CD4-positive, alpha-beta T cell treated with Interleukin-4 for 4 hours (primary cell): Measurements from ENCODE around the gene KCNJ4.
"Not testable (repeated sequence)": the region's sequence is repeated elsewhere in the genome, so short reads cannot be mapped to it uniquely, and the experiment has no call there.

ENCODE experiments used
- DNase-seq: peaks from one replicate; pipeline ENCODE4 v3.0.0-alpha.2; 2020

Gene KCNJ4

DNA sequence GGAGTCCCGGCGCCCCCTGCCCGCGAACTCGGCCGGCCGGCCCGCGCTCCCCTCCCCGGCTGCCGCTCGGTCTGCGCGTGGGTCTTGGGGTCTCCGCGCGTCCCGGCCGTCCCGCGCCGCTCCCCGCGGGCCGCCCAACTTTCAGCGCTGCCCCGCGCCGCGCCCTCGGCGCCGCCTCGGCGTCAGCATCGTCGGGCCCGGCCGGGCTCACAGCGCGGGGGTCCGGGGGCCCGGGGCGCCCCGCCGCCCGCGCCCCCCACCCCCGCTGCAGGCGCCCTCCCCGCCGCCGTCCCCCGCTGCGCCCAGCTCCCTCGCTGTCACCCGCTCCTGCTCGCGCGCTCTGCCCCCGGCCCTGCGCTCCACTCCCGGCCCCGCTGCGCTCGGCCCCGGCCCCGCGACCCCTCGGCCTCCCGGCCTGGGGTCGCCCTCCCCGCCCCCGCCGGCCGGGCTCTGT lies at the start of gene KCNJ4:
Gene KCNJ4 (minus strand): TSS at position 124 of the 454 bp plus-strand sequence. CDS start 27,067 bp downstream, outside the sequence.
- DNase-seq = no peak

DNA sequence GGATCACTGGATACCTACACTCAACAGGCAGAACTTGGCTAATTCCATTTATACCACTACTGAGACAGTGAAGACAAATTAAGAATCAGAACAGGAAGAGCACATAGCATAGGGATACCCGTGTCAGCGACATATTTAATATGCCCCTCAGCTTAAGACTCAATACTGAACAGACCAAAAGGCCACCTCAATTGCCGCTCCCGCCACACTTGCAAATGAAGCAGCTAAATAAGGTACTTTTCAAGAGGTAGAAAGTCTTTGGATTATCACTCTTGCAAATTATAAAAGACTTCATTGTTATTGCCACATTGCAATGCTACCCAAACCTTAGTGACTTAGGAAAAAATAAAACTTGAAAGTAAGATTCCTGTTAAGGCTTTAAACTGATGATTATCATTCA lies 48.0 kb upstream of the KCNJ4 start:
- no peak for DNase-seq

DNA sequence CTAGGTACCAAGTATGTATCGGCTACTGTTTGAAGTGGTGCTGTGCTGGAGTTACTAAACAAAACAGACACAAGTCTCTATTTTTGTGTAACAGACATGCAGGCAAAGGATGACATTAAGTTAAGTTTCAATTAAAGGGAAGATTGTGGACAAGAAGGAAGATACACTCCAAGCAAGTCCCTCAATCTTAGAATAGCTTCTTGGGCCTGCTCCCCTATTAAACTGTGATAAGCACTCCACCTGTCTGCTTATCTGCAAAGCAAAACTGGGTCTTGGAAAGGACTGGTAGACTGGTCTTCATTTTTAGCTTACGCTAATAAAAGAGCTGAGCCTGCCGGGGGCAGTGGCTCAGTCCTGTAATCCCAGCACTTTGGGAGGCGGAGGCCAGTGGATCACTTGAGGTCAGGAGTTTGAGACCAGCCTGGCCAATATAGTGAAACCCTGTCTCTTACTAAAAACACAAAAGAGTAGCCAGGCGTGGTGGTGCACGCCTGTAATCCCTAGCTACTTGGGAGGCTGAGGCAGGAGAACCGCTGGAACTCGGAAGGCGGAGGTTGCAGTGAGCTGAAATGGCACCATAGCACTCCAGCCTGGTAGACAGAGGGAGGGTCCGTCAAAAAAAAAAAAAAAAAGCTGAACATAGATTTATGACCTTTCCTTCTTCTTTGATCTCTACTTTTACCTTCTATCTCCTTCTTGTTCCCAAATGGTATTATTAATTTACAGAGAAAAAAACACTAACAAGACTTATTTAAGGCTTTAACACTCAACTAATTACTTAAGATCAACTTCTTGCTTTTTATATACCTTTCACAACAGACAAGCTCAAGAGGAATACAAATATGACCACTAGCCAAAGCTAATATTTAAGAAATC lies 47.0 kb upstream of the KCNJ4 start:
- DNase-seq = no peak

DNA sequence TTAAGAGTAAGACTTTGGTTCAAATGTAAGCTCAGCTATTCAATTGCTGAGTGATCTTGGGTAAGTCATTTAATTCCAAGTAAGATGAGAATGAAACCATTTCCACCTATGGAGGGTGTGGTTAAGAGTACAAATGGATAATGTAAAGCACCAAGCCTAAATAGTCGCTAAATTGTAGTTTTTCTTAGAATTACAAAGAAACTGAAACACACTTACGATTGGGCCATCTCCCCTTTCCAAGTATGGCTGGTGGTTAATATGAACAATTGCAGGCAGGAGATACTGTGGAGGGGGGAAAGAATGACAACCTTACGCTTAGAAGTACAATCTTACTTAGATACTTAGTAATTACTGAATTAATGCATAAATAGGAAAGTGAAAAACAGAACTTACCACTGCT lies 42.9 kb upstream of the KCNJ4 start:
- DNase-seq = no peak

DNA sequence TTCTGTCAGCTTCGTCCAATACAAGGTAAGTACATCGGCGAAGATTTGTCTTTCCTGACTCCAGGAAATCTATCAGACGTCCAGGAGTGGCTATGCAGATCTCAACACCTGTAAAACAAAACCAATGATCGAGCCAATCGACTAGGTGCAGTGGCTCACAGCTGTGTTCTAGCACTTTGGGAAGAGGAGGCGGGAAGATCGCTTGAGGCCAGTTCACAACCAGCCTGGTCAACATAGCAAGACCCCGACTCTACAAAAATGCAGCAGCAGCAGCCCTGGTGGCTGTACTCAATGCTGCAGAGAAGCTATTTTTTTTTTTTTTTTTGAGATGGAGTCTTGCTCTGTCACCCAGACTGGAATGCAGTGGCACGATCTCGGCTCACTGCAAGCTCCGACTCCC lies 39.9 kb upstream of the KCNJ4 start:
- DNase-seq = no peak

DNA sequence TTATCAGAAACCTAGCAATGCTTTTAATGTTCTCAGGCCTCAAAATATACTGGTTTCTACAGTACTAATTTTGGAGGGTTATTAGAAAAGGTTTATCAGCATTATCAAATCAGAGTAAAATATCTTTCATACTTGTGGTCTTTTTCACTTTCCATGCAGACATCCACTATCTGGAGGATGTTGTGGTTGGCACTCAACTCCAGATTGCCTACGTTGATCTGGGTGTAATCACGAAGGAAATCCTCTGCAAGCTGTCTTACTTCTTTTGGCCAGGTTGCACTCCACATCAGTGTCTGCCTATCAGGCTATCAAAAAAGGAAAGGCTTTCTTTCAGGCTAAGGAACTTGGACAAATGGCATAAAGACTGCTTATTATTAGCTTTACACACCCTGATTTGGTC lies 39.5 kb upstream of the KCNJ4 start:
- DNase-seq = no peak

DNA sequence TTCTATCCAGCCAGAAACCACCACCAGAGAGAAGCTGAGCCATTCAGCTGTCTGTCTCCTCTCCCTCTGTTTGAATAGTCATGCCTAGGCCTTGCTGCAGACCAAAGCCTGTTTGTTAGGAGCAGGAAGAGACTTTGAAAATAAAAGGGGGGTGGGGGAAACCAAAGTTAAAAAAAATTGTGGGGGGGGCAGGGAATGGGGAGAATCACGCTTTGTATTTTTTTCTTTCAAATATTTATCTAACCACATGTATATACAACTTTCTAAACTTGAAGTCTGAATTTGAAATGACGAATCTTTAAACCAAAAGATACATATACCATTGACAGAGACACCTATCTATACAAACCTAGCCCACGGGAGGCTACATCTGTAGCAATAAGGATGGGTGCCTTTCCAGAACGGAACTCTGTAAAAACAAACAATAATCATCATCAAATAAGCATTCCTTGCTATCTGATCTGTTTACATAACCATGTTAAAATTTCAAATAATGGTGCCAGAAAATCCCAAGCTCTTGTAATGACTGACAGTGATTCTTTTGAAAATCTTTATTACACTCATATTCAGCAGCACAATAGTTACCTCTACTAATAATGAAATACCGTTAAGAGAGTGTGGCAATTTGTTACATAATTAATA lies 36.8 kb upstream of the KCNJ4 start:
- DNase-seq = no peak

DNA sequence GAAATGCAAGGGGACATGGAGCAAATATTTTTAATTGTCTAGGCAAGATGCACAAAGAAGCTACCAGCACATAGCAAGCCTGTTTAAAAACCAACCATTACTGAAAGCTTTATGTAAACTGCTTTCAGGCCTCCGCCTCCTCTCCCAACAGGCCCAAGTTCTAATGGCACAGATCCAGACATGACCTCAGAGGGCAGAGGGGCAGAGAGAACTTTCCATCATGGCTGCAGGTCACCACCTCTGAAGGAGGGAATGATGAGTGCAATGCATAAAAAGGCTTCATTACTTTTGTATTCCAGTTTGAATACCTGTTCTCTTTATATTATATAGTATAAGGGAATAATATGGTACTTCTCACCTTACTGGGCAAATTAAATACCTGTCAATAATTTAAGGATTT lies 35.9 kb upstream of the KCNJ4 start:
- DNase-seq = no peak

DNA sequence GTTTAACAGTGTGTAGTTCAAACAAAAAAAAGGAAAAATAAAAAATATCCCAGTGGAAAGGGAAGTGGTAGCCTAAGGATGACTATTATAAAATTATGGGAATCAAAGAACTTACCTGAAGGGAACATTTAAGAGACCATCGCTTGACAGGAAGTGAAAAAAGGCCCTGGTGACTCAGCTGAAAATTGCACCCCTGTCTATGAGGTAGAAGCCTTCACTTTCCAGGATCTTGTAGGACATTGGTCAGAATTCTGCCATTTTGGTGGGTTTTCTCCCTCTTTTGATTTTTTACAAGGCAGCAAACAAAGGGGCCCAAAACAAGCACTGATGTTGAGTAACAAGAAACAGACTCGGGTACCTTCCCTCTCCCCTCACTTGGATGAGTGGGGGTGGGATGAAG lies 35.5 kb upstream of the KCNJ4 start:
- no peak for DNase-seq

DNA sequence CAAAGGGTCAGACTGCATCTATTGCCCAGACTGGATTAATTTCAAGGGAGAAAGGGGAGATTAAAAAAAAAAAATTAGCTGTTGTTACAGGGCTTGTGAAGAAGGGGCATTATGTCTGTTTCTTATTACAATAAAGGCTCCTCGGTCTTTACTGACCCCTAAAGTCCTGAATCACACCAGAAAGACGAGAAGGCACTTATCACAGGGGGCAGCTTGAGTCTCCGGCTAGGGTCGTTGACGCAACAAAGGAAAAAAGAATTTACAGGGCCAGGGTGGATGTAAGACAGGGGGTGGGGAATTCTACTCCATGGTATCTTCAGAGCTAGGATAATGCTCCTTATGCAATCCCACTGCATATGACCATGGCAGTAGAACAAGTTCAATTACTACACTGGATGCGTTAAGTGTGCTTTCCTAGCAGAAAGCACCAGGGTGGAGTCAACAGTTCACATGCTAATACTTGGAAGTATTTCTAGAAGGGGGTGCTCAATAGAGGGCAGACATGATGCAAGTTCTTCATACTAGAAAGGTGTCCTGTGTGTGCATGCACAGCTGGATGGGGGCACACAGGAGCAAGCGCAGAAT lies 34.7 kb upstream of the KCNJ4 start:
- no peak for DNase-seq

DNA sequence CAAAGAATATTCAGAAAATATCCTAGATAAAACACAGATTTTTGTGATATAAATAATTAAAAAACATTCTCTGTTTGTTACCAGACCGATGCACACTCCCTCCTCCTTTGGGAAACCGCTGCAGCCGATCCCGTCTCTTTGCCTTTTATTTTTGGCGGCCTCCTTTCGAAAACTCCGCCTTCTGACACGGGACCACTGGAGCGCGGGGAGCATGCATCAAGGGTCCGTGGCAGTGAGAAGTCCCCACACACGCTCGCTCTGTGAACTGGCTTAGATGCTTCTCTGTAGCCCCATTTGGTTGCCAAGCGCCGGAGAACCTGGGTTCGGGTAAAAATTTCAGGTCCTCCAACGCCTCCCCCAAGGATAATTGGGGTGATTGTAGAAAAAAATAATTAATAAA lies 34.1 kb upstream of the KCNJ4 start:
- DNase-seq = no peak

DNA sequence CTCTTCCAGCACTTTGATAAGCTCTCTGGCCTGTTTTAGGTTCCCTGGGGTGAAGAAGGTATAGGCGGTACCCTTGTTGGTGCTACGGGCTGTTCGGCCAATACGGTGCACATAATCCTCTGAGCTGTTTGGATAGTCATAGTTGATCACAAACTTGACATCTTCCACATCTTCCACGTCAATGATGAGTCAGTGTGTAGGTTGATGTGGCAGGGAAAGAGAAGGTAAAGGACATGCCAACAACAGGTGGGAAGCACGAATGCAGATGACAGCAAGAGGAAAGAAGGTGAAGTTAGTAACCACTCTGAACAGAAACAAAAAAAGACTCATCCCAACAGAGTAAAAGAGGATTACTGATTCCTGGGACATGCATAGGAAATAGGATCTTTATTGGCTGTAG lies 32.9 kb upstream of the KCNJ4 start:
- no peak for DNase-seq

DNA sequence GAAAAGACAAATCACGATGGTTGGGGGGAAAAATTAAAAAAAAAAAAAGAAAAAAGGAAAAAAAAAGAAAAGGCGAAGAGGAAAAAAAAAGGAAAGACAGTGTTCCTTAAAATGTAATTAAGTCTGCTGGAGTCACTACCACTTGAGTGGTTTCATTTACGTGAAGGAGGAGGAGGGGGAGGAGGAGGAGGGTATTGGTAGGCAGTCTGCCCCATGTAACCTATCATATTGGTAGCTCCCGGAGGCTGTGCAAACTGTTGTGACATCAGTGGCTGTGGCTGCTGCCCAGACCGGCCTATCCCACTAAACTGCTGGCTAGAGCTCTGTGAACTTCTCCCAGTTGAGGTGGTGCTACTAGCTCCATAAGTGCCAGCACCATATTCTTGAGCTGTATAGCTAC lies 30.8 kb upstream of the KCNJ4 start:
- no peak for DNase-seq

DNA sequence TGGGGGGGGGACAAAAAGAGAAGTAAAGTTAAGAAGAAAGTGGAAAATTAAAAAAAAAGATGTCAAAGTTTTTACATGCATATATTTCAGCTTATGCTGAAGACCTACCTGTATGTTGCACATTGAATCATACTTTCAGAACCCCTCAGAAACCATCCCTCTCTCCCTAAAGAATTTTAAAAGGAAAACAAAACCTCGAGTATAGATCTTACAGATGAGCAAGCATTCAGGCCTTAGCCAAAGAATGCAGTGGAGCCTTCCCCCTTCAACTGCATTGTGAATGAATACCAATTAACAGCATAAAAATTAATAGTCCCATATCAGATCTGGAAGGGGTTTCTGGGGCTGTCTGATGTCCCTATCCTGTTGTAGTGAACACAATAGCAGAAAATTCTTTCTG lies 29.2 kb upstream of the KCNJ4 start:
- no peak for DNase-seq

DNA sequence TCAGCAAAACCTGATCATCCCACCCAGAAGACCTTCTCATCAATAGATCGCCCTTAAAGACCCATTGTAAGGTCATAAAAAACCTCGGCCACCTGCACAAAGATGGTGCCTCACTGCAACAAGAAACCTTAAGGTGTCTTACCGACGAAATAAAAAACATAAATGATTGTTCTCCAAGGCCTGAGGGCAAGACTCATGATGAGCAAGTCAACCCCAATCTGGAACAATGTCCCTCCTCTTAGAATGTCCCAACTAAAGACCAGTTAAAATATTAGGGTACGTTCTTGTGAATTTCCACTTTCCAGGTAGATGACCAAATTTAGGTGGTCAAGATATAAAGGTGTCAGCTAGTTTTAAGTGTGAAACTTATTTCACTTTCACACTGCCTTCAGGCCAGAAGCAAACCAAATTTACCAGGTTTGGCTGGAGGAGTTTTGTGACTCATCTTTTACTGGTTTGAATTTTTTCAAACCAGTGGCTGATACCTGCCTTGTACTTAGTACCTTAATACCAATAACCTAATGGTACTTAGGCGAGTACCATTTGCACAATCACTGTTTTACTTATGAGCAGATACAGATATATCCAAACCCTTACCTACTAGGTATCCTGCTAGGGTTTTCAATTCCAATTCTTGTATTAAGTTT lies 27.8 kb upstream of the KCNJ4 start:
- DNase-seq = no peak

DNA sequence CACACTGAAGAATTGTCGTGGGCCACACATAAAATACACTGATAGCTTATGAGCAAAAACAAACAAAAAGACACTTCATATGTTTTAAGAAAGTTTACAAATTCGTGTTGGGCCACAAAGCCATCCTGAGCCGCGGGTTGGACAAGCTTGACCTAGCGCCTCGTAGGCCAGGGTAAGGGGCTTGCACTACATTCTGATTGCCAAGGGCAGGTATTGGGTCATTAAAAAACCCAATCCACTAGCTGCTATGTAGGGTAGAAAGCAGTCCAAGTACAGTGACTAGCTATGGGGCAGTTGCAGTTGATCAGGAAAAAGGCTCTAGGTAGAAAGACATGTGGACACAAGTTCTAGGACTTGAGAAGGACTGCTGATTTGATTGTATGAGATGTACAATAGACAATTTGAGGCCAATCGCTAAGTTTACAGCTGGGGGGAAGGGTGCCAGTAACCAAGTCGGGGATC lies 26.9 kb upstream of the KCNJ4 start:
- no peak for DNase-seq

DNA sequence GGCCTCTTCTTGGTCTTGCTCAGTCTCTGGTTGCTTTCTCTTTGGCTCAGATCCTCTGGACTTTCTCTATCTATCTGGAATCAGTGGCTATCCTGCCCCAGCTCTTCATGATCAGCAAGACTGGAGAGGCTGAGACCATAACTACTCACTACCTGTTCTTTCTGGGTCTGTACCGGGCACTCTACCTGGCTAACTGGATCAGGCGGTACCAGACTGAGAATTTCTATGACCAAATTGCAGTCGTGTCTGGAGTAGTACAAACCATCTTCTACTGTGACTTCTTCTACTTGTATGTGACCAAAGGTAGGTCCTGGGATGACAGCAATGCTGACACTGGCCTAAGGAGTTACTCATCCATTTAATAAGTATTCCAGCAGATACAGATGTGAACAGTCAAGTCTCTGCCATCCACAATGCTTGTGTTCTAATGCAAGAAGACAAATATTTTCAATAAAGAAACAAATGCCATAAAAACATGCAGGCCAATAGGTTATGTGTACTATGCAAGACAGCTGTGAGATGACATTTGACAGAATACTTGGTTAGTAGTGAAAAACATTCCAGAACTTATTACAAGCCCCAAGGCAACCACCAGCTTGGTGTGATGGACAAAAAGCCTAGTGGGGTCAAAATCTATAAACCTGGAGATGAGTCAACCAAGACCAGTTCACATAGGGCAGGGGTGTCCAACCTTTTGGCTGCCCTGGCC lies 26.3 kb upstream of the KCNJ4 start:
- DNase-seq = no peak

DNA sequence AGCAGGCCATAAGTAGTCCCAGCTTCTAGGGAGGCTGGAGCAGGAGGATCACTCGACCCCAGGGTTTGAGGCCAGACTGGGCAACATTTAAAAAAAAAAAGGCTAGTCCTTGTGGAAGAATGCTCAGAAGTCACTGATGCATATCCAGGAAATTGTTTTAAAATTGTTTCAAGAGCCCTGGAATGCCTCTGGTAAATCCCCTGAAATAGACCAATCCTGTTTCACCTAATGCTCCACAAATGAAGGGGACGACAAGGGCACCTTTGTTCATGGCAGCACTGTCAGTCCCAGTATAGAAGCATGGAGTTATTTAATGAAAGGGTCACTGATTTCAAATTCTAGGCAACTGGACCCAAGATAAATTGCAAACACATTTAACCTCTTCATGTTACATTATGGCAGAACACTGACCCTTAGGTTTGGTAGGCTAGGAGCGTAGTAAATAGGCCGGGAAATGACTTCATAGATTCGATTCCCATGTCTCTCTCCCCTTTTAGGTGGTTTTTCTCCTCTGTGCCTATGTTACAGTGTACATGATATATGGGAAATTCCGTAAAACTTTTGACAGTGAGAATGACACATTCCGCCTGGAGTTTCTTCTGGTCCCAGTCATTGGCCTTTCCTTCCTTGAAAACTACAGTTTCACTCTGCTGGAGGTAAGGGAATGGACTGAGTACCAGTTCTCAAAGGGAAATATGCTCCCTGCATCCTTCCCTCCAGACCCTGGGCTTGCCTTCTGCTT lies 24.3 kb upstream of the KCNJ4 start:
- no peak for DNase-seq

DNA sequence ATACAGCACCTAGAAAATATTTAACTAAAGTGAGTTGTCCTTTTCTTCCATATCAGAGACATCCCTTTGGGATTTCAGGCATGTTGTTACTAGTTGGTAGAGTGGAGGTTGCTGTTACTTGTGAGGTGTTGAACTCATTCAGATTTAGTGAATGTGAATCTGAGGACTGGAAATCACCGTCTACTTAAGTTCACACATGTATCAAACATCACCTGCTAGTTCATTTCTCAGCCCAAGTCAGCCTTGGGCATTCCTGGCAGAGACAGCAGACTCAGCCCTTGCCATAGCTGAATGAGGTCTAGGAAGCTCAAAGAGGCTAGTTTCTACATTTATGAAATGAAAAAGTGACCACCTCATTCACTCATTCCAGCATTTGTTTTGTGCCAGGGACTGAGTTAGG lies 22.6 kb upstream of the KCNJ4 start:
- DNase-seq = no peak

DNA sequence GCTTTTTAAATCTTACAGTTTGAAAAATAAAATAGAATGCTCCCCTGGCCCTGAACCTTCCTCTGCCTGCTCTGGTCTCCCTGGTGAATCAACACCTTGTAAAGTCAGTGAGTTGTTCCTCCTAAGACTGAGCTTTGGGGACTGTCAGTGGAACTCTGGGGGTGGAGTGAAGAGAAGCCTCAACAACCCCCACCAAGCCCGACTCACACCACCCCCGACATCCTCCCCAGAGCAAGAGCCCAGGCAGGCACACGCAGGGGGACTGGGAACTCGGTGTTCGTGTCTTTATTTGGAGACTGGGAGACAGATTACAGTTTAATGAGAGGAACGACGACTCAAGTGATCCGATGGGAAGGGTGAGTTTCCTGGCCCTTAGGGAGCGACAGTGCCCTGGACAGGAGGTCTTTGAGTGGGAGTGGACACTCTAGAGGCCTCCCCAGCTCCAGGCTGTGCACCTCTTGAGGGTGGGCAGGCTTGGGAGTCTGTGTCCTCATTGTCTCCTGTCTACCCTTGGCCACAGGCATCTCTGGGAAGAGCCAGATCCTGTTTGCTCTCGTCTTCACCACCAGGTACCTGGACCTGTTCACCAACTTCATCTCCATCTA lies 19.1 kb upstream of the KCNJ4 start:
- no peak for DNase-seq

DNA sequence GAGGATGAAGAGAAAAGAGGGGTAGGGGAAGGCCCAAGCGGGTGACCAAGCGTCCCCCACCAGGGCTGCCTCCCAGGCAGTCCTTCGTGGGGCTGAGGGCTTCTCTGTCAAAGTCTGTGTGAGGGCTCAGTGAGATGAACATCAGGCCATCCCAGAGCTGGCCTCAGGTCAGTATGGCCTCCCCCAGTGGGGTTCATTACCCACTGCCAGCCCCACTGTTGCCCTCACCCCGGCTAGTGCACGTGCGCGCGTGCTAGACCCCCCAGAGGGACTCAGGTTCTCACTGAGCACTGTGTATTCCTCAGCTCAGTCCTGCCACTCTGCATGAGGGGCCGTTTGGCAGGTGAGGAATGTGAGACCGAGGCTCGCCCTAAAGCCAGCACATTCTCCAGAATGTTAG lies 16.2 kb upstream of the KCNJ4 start:
- no peak for DNase-seq

DNA sequence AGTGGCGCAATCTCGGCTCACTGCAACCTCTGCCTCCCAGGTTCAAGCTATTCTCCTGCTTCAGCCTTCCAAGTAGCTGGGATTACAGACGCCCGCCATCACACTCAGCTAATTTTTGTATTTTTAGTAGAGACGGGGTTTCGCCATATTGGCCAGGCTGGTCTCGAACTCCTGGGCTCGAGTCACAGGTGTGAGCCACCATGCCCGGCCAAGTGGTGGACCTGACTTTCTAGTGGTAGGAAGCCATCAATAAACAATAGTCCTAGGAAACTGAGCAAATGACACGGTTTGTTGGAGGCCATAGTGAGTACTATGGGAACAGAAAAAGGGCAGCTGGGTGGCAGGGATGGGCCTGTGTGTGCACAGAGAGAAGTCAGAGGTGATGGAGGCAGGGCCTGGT lies 15.2 kb upstream of the KCNJ4 start:
- DNase-seq = not testable (repeated sequence)
